ENCODE measurements around the gene C10orf143. TPM values are rescaled to one million over a fixed set of nuclear protein-coding genes. Genes with fewer than 3 reads are reported as not detected.
"Not testable (repeated sequence)": the region's sequence is repeated elsewhere in the genome, so short reads cannot be mapped to it uniquely, and the experiment has no call there.

C10orf143 gene
- total and polyA plus RNA-seq, 7 donors: 1.4 to 9.6 (median 6.8) TPM

- TF ChIP-seq CTCF (IDR thresholded peaks at IDR 0.05) (no peak), EP300 (IDR thresholded peaks at IDR 0.05) (no peak), POLR2AphosphoS5 (IDR thresholded peaks at IDR 0.05) (no peak), POLR2A (IDR thresholded peaks at IDR 0.05) (no peak)
- no peaks in the 10 kb centered on the region for H3K9me3 ChIP-seq
- no peaks in the 10 kb centered on the region for H3K27me3 ChIP-seq
- WGBS, 2 donors: 80 to 86% methylated on average over 18 of the region's 18 CpGs
- DNase-seq: no peak
- H3K36me3 ChIP-seq: no peaks in the 10 kb centered on the region
- no peak overlapping the region for H3K27ac ChIP-seq
- no peaks in the 10 kb centered on the region for H3K4me1 ChIP-seq
- no peak overlapping the region for H3K4me3 ChIP-seq
- intact Hi-C loops (cut with DNase I): no loop called here
Measured at GRCh38 chr10:130025811-130026485, 84.7 kb downstream of the C10orf143 start.

- H3K36me3 ChIP-seq: no peaks in the 10 kb centered on the region
- H3K4me1 ChIP-seq: no peaks in the 10 kb centered on the region
- no peak for DNase-seq
- intact Hi-C loops (cut with DNase I): no loop called here
- H3K9me3 ChIP-seq: no peaks in the 10 kb centered on the region
- no peak overlapping the region for H3K4me3 ChIP-seq
- no peak overlapping the region for H3K27ac ChIP-seq
- WGBS, 2 donors: 10 to 71% methylated on average over 1 of the region's 1 CpG
- H3K27me3 ChIP-seq: no peaks in the 10 kb centered on the region
- TF ChIP-seq POLR2AphosphoS5 (IDR thresholded peaks at IDR 0.05) (no peak), CTCF (IDR thresholded peaks at IDR 0.05) (no peak), EP300 (IDR thresholded peaks at IDR 0.05) (no peak), POLR2A (IDR thresholded peaks at IDR 0.05) (no peak)
Measured at GRCh38 chr10:130025326-130025725, 85.3 kb downstream of the C10orf143 start.

GRCh38 chr10:130024779-130025325 lies 85.8 kb downstream of the C10orf143 start:
- Histone ChIP-seq H3K36me3 (no peaks in the 10 kb centered on the region), H3K27me3 (no peaks in the 10 kb centered on the region), H3K9me3 (no peaks in the 10 kb centered on the region), H3K4me3 (no peak overlapping the region), H3K4me1 (no peaks in the 10 kb centered on the region), H3K27ac (no peak overlapping the region)
- WGBS, 2 donors: 81 to 87% methylated on average over 12 of the region's 12 CpGs
- no peak for TF ChIP-seq CTCF (IDR thresholded peaks at IDR 0.05)
- TF ChIP-seq POLR2A (IDR thresholded peaks at IDR 0.05): no peak
- no peak for TF ChIP-seq EP300 (IDR thresholded peaks at IDR 0.05)
- no peak for DNase-seq
- intact Hi-C loops (cut with DNase I): no loop called here

GRCh38 chr10:130024326-130024725 lies 86.3 kb downstream of the C10orf143 start:
- H3K9me3 ChIP-seq; intact Hi-C loops (cut with DNase I); H3K4me3 ChIP-seq; H3K36me3 ChIP-seq; DNase-seq; H3K27me3 ChIP-seq; H3K27ac ChIP-seq; H3K4me1 ChIP-seq: not testable (repeated sequence)
- 92% methylated on average over 8 of the region's 8 CpGs for WGBS, 2 donors

GRCh38 chr10:130023454-130024230 lies 87.0 kb downstream of the C10orf143 start:
- Histone ChIP-seq H3K4me3 (no peak overlapping the region), H3K36me3 (no peaks in the 10 kb centered on the region), H3K27ac (no peak overlapping the region), H3K27me3 (no peaks in the 10 kb centered on the region), H3K9me3 (no peaks in the 10 kb centered on the region), H3K4me1 (no peaks in the 10 kb centered on the region)
- no peak for TF ChIP-seq POLR2A (IDR thresholded peaks at IDR 0.05)
- TF ChIP-seq CTCF (IDR thresholded peaks at IDR 0.05): no peak
- TF ChIP-seq POLR2AphosphoS5 (IDR thresholded peaks at IDR 0.05): no peak
- 82 to 85% methylated on average over 19 of the region's 19 CpGs for WGBS, 2 donors
- no peak for DNase-seq
- intact Hi-C loops (cut with DNase I): no loop called here
